ENCODE results near the gene DPP4.

The DPP4 gene

GRCh38 chr2:161952783-161953191, 121.2 kb downstream of the DPP4 start:
- no peak for DNase-seq

- no peak for DNase-seq
Measured at GRCh38 chr2:161947836-161948235, 126.2 kb downstream of the DPP4 start.

DNA sequence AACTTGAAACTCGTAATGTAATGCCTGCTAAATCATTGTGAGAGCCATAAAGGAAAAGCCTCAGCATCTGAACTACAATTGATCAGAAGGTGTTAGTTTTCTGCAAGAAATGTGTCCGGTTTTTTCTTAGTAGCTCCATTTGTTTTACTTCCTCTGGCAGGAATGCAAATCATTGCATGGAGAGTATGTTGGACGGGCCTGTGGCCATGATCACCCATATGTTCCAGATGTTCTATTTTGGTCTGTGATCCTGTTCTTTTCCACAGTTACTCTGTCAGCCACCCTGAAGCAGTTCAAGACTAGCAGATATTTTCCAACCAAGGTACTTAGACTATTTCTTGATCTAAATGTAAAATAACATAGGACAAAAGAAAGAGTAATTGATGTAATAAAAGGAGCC, 126.6 kb downstream of the DPP4 start:
- no peak for DNase-seq

DNA sequence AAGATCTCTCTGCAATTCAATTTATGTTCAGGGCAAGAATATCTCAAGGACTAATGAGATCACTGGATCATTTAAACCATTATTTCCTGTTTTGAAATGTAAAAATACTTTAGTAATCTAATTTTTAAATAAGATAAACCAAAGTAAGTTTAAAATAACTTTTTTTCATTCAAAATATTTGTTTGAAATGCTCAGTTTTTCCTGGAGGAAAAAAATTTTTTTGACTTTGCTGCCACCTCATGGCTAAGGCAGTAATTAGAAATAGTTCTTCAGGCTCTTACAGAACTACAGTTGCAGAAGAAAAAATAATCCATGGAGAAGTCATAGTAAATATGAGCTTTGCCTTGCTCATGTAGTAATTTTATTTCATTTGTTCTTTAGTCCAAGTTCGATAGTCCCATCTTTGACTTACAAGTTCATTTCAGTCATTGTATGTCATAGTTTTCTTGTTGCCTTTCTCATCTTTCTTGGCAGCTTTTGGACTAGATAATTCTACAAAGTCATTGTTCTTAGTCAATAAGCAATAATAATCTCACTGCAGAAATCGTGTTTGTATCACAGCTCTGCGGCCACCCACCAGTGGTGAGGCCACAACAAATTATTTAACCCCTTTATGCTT, 127.4 kb downstream of the DPP4 start:
- DNase-seq: no peak

DNA sequence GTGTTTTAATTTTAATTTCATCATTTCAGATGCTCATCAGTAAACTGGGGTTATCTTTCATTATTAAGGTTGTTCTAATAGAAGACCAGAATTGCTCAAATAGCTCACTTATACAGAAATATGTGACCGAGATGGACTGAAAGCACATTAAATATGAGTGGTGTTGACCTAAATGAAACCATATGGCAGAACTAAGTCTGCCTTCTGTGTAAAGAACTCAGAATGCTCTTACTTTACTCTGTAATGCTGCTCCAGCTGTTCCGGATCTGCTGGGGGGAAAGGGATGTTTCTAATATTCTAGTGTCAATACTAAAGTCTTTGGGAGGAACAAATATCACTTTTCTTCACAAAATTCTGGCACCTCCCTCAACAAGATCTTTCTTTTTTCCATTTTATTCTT, 131.0 kb downstream of the DPP4 start:
- DNase-seq: no peak
